Parathyroid adenoma (tissue), 2 donors: Measurements from ENCODE around the gene COG6.
A peak's percentile ranks its signal among the peaks of the same experiment; 100 is the strongest.

Experiments used
- H2AFZ ChIP-seq: fragments of 300-600 bp; sonication (generic); one replicate; pipeline ENCODE4 v1.7.0; 2017; ENCODE audit warnings: antibody characterized with exemption, mild to moderate bottlenecking
- H3K27ac ChIP-seq: fragments of 300-600 bp; sonication (generic); one replicate; pipeline ENCODE4 v1.7.0; 2017
- H3K27me3 ChIP-seq: fragments of 300-600 bp; sonication (generic); one replicate; pipeline ENCODE4 v1.7.0; 2017; ENCODE audit warnings: low read length; ENCODE audit not compliant: control insufficient read depth, insufficient read depth
- H3K36me3 ChIP-seq: fragments of 300-600 bp; sonication (generic); one replicate; pipeline ENCODE4 v1.7.0; 2017; ENCODE audit warnings: low read length; ENCODE audit not compliant: control insufficient read depth, insufficient read depth
- H3K4me1 ChIP-seq: fragments of 300-600 bp; sonication (generic); one replicate; pipeline ENCODE4 v1.7.0; 2017; ENCODE audit warnings: control low read depth
- H3K4me2 ChIP-seq: fragments of 300-600 bp; sonication (generic); one replicate; pipeline ENCODE4 v1.7.0; 2017; ENCODE audit warnings: low read length
- H3K4me3 ChIP-seq: fragments of 300-600 bp; sonication (generic); one replicate; pipeline ENCODE4 v1.7.0; 2017; ENCODE audit warnings: low read depth, low read length
- H3K79me2 ChIP-seq: fragments of 300-600 bp; sonication (generic); one replicate; pipeline ENCODE4 v1.7.0; 2017; ENCODE audit warnings: control low read depth
- H3K9ac ChIP-seq: fragments of 300-600 bp; sonication (generic); one replicate; pipeline ENCODE4 v1.7.0; 2017; ENCODE audit warnings: mild to moderate bottlenecking
- H3K9me3 ChIP-seq: fragments of 300-600 bp; sonication (generic); one replicate; pipeline ENCODE4 v1.7.0; 2017; ENCODE audit warnings: low read length; ENCODE audit not compliant: control insufficient read depth
- CTCF ChIP-seq: fragments of 300-600 bp; sonication (generic); IDR thresholded peaks from one replicate; pipeline ENCODE4 v1.7.0; 2017; ENCODE audit warnings: antibody characterized with exemption, mild to moderate bottlenecking
- donor health status: primary hyperparathyroidism.

The COG6 gene

DNA sequence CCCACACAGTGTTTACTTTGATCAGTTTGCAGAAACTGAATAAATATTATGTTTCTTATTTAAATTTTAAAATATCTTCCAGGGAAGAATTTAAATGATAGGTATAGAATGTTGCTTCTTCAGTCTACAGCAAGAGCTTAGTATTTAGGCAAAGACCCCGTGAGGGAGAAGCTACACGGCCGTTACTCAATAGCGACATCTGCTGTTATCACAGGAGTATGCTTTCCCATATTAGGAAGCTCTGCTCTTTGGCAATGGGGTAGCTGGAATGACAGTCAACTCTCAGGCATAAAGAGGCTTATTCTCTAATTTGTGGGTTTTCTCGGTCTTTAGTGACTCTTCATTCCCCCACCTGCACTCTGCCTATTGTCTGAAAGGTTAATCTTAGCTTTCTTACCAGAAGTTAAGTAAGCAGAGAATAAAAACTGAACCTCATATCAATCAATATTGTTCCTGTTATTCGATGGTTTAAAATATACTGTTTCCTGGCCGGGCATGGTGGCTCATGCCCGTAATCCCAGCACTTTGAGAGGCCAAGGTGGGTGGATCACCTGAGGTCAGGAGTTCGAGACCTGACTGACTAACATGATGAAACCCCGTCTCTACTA lies 39.3 kb upstream of the COG6 start:
- Histone ChIP-seq H3K4me2 (no peak overlapping the region), H3K9me3 (no peaks in the 10 kb centered on the region), H3K36me3 (no peaks in the 10 kb centered on the region), H3K4me3 (no peak overlapping the region), H3K27ac (no peak overlapping the region), H2AFZ (no peak overlapping the region), H3K27me3 (no peaks in the 10 kb centered on the region), H3K4me1 (no peaks in the 10 kb centered on the region), H3K9ac (no peak overlapping the region), H3K79me2 (no peaks in the 10 kb centered on the region)
- TF ChIP-seq CTCF: peak; percentile 67

DNA sequence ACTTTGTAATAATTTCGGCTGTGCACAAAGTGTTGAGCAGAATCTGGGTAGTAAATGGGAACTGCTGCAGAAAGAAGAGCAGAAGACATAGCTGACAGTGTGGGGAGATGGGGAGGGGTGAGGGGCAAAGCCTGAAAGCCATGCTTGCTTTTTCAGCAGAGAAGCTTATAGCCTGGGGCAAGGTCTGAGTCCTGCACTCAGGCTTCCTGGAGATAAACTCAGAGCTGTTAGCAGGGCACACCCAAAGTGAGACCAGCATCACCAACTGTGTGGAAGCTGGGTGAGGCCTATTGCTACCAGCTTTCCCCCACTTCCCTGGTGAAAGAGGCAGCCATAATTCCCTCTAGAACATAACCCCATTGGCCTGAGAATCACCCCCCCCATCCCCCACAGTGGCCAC lies 36.9 kb upstream of the COG6 start:
- H3K36me3 ChIP-seq: no peaks in the 10 kb centered on the region
- H3K79me2 ChIP-seq: no peaks in the 10 kb centered on the region
- no peak overlapping the region for H3K4me3 ChIP-seq
- no peak overlapping the region for H3K9ac ChIP-seq
- no peak overlapping the region for H2AFZ ChIP-seq
- no peak for TF ChIP-seq CTCF
- no peak overlapping the region for H3K27ac ChIP-seq
- H3K9me3 ChIP-seq: no peaks in the 10 kb centered on the region
- H3K27me3 ChIP-seq: no peaks in the 10 kb centered on the region
- no peak overlapping the region for H3K4me2 ChIP-seq
- no peaks in the 10 kb centered on the region for H3K4me1 ChIP-seq

DNA sequence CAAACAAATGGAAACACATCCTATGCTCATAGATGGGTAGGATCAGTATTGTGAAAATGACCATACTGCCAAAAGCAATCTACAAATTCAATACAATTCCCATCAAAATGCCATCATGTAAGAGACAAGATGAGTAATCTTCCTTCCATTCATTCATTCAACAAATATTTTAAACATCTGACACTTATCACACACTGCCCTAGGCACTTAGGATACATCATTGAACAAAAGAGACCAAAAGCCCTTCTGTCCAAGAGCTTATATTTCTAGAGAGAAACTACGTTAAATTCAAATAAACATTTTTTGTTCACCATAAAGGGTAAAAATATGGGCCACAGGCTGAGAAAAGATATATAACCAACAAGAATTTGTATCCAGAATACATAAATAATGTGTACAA lies 32.0 kb upstream of the COG6 start:
- no peak for TF ChIP-seq CTCF
- Histone ChIP-seq H3K27ac (no peak overlapping the region), H3K4me2 (no peak overlapping the region), H3K4me1 (no peaks in the 10 kb centered on the region), H3K9me3 (no peaks in the 10 kb centered on the region), H3K79me2 (no peaks in the 10 kb centered on the region), H2AFZ (no peak overlapping the region), H3K9ac (no peak overlapping the region), H3K36me3 (no peaks in the 10 kb centered on the region), H3K27me3 (no peaks in the 10 kb centered on the region), H3K4me3 (no peak overlapping the region)

DNA sequence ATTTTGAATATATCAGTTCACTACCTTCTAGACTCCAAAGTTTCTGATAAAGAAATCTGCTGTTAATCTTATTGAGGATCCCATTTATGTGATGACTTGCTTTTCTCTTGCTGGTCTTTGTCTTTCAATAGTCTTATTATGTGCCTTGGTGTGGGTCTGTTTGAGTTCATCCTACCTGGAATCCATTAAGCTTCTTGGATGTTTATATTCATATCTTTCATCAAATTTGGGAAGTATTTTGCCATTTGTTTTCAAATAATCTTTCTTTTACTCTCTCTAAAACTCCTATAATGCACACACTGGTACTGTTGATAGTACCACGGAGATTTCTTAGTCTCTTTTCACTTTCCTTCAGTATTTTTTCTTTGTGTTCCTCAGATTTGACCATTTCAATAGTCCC lies 24.2 kb upstream of the COG6 start:
- no peaks in the 10 kb centered on the region for H3K9me3 ChIP-seq
- H3K9ac ChIP-seq: no peak overlapping the region
- H3K27ac ChIP-seq: no peak overlapping the region
- no peaks in the 10 kb centered on the region for H3K36me3 ChIP-seq
- no peaks in the 10 kb centered on the region for H3K27me3 ChIP-seq
- TF ChIP-seq CTCF: no peak
- H3K79me2 ChIP-seq: no peaks in the 10 kb centered on the region
- no peak overlapping the region for H2AFZ ChIP-seq
- no peak overlapping the region for H3K4me3 ChIP-seq
- H3K4me1 ChIP-seq: no peaks in the 10 kb centered on the region
- H3K4me2 ChIP-seq: no peak overlapping the region

DNA sequence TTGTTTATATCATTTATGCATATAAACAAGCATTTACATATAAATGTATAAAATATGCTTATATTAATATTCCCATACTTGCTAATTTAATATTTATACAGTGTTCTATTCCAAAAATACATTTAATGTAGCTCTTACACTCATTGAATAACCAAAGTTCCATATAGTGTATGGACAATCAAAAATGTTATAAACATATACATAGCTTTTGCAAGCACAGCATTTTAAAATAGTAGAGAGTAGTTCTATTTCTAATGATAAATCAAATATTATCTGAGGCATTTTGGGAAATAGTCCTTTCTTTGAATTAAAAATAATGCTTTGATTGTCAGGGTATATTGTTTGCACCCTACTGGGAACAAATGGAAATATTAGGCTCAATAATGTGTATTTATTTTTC lies 22.5 kb upstream of the COG6 start:
- H3K4me3 ChIP-seq: no peak overlapping the region
- TF ChIP-seq CTCF: no peak
- H3K4me2 ChIP-seq: no peak overlapping the region
- no peak overlapping the region for H3K9ac ChIP-seq
- no peak overlapping the region for H2AFZ ChIP-seq
- no peaks in the 10 kb centered on the region for H3K9me3 ChIP-seq
- no peak overlapping the region for H3K27ac ChIP-seq
- H3K27me3 ChIP-seq: no peaks in the 10 kb centered on the region
- no peaks in the 10 kb centered on the region for H3K4me1 ChIP-seq
- H3K36me3 ChIP-seq: no peaks in the 10 kb centered on the region
- H3K79me2 ChIP-seq: no peaks in the 10 kb centered on the region
